PC-3 (cell line): ENCODE results near the gene HMGCS2. TPM values are rescaled to one million over a fixed set of nuclear protein-coding genes. Genes with fewer than 3 reads are reported as not detected.

Experiments
- ATAC-seq: fragments of 200-7000 bp; cut with Tn5 transposase; 2 replicates; pipeline ENCODE4 v1.9.1; 2020; ENCODE audit warnings: mild to moderate bottlenecking, moderate library complexity
- BruUV-seq: library from RNA; stranded (reverse); fragments of 400-500 nt; replicated peaks from 2 replicates; lab custom pipeline; 2021; lab: Mats Ljungman, UMichigan
- CTCF ChIA-PET: fragments of 300-600 bp; sonication (Branson Sonifier 250); formaldehyde crosslinking; loops from one replicate; lab custom pipeline; 2022; ENCODE audit warnings: antibody characterized with exemption; lab: Charles Lee
- POLR2A ChIA-PET: fragments of 300-600 bp; sonication (Branson Sonifier 250); formaldehyde crosslinking; loops from one replicate; lab custom pipeline; 2022; ENCODE audit warnings: antibody characterized with exemption; ENCODE audit not compliant: unreplicated experiment; lab: Charles Lee
- DNase-seq: peaks from one replicate; pipeline ENCODE4 v3.0.0-alpha.2; 2015
- H2AFZ ChIP-seq: fragments of 300-600 bp; sonication (generic); 2 replicates; pipeline ENCODE4 v1.6.0; 2016; ENCODE audit warnings: antibody characterized with exemption, low read length
- H3F3A ChIP-seq: fragments of 300-600 bp; sonication (generic); one replicate; pipeline ENCODE4 v1.6.0; 2017; ENCODE audit warnings: antibody characterized with exemption, low read length, control low read depth, mild to moderate bottlenecking; ENCODE audit not compliant: unreplicated experiment
- H3K27ac ChIP-seq: fragments of 300-600 bp; sonication (generic); 2 replicates; pipeline ENCODE4 v1.5.1; 2016; ENCODE audit warnings: mild to moderate bottlenecking, low read length
- H3K27me3 ChIP-seq: fragments of 300-600 bp; sonication (generic); 2 replicates; pipeline ENCODE4 v1.6.1; 2016; ENCODE audit warnings: low read length, mixed read lengths
- H3K36me3 ChIP-seq: fragments of 300-600 bp; sonication (generic); 2 replicates; pipeline ENCODE4 v1.6.1; 2016; ENCODE audit warnings: low read depth, mixed run types, low read length, mixed read lengths
- H3K4me1 ChIP-seq: fragments of 300-600 bp; sonication (generic); 2 replicates; pipeline ENCODE4 v1.5.1; 2016; ENCODE audit warnings: low read length; ENCODE audit not compliant: insufficient read depth
- H3K4me2 ChIP-seq: fragments of 300-600 bp; sonication (generic); 2 replicates; pipeline ENCODE4 v1.6.0; 2016; ENCODE audit warnings: low read length
- H3K4me3 ChIP-seq: fragments of 300-600 bp; sonication (generic); 2 replicates; pipeline ENCODE4 v1.5.1; 2016; ENCODE audit warnings: mild to moderate bottlenecking, low read length, mixed read lengths
- H3K79me2 ChIP-seq: fragments of 300-600 bp; sonication (generic); 2 replicates; pipeline ENCODE4 v1.6.1; 2017; ENCODE audit warnings: low read length, mixed read lengths
- H3K9ac ChIP-seq: fragments of 300-600 bp; sonication (generic); 2 replicates; pipeline ENCODE4 v1.6.0; 2016; ENCODE audit warnings: mild to moderate bottlenecking, low read length
- H3K9me2 ChIP-seq: fragments of 300-600 bp; sonication (generic); replicated peaks from 2 replicates; pipeline ENCODE4 v1.6.1; 2016; ENCODE audit warnings: mixed run types, low read length, mixed read lengths
- H3K9me3 ChIP-seq: fragments of 300-600 bp; sonication (generic); 2 replicates; pipeline ENCODE4 v1.6.1; 2016; ENCODE audit warnings: low read length, mixed read lengths
- H4K20me1 ChIP-seq: fragments of 300-600 bp; sonication (generic); 2 replicates; pipeline ENCODE4 v1.6.1; 2016; ENCODE audit warnings: low read length, mixed read lengths
- EZH2 ChIP-seq: fragments of 300-600 bp; sonication (generic); IDR thresholded peaks from one replicate; pipeline ENCODE4 v1.6.1; 2017; ENCODE audit warnings: antibody characterized with exemption, mild to moderate bottlenecking, low read length; ENCODE audit not compliant: unreplicated experiment
- EZH2phosphoT487 ChIP-seq: fragments of 300-600 bp; sonication (generic); IDR thresholded peaks from 2 replicates; pipeline ENCODE4 v1.6.1; 2018; ENCODE audit warnings: mild to moderate bottlenecking, antibody characterized with exemption, low read length, borderline replicate concordance
- intact Hi-C: fragments of 100-400 bp; cut with micrococcal nuclease; formaldehyde crosslinking; loops from 2 replicates; pipeline ENCODE4 v1.9.0; 2023
- total RNA-seq: library from RNA; depleted of rRNA; stranded (reverse); fragments of >200 nt; gene quantifications from 2 replicates; pipeline ENCODE4 v1.2.3, GENCODE V29; 2014
- TF ChIP-seq, protein P1 (sequence below): fragments of 300-600 bp; sonication (generic); conservative IDR thresholded peaks from 2 replicates; pipeline ENCODE4 v1.5.1; 2017; ENCODE audit warnings: antibody characterized with exemption, low read depth, mild to moderate bottlenecking, low read length

The HMGCS2 gene
- total RNA-seq, 1 experiment from 2014 or later = not detected

GRCh38 chr1:119794876-119795240, 26.2 kb upstream of the HMGCS2 start:
- ChIA-PET POLR2A (no interaction called here), CTCF (no interaction called here)
- intact Hi-C loops = no loop called here
- Histone ChIP-seq H3K4me3 (no peak overlapping the region), H3F3A (no peaks in the 10 kb centered on the region), H3K4me1 (peaks cover 16% of the 10 kb centered on the region), H2AFZ (no peak overlapping the region), H3K27ac (no peak overlapping the region), H3K36me3 (no peaks in the 10 kb centered on the region), H3K9me3 (no peaks in the 10 kb centered on the region), H3K27me3 (no peaks in the 10 kb centered on the region), H4K20me1 (no peaks in the 10 kb centered on the region), H3K9me2 (no peaks in the 10 kb centered on the region), H3K79me2 (no peaks in the 10 kb centered on the region), H3K4me2 (no peak overlapping the region), H3K9ac (no peak overlapping the region)
- no TSS peak for BruUV-seq
- no peak for ATAC-seq
- DNase-seq = no peak
- TF ChIP-seq, protein P1, sequence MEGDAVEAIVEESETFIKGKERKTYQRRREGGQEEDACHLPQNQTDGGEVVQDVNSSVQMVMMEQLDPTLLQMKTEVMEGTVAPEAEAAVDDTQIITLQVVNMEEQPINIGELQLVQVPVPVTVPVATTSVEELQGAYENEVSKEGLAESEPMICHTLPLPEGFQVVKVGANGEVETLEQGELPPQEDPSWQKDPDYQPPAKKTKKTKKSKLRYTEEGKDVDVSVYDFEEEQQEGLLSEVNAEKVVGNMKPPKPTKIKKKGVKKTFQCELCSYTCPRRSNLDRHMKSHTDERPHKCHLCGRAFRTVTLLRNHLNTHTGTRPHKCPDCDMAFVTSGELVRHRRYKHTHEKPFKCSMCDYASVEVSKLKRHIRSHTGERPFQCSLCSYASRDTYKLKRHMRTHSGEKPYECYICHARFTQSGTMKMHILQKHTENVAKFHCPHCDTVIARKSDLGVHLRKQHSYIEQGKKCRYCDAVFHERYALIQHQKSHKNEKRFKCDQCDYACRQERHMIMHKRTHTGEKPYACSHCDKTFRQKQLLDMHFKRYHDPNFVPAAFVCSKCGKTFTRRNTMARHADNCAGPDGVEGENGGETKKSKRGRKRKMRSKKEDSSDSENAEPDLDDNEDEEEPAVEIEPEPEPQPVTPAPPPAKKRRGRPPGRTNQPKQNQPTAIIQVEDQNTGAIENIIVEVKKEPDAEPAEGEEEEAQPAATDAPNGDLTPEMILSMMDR = no peak

- DNase-seq (no peak), ATAC-seq (no peak)
- intact Hi-C loops = no loop called here
- ChIA-PET CTCF (no interaction called here), POLR2A (no interaction called here)
- H3K9ac ChIP-seq = no peak overlapping the region
- H3K9me2 ChIP-seq = no peaks in the 10 kb centered on the region
- H3K4me2 ChIP-seq = no peak overlapping the region
- no peak overlapping the region for H2AFZ ChIP-seq
- no peaks in the 10 kb centered on the region for H3K79me2 ChIP-seq
- no peaks in the 10 kb centered on the region for H3K27me3 ChIP-seq
- H4K20me1 ChIP-seq = no peaks in the 10 kb centered on the region
- BruUV-seq = no TSS peak
- H3K9me3 ChIP-seq = no peaks in the 10 kb centered on the region
- no peak overlapping the region for H3K4me3 ChIP-seq
- TF ChIP-seq EZH2 (no peak), EZH2phosphoT487 (no peak)
- TF ChIP-seq, protein P1 = no peak
- H3K27ac ChIP-seq = no peak overlapping the region
- no peaks in the 10 kb centered on the region for H3K36me3 ChIP-seq
- peaks cover 16% of the 10 kb centered on the region for H3K4me1 ChIP-seq
- no peaks in the 10 kb centered on the region for H3F3A ChIP-seq
These were observed 25.6 kb upstream of the HMGCS2 start for GRCh38 chr1:119794230-119794875.

GRCh38 chr1:119791377-119791776, 22.7 kb upstream of the HMGCS2 start:
- no peaks in the 10 kb centered on the region for H3K27me3 ChIP-seq
- ATAC-seq (no peak), DNase-seq (peak; percentile 27)
- H2AFZ ChIP-seq = peak overlapping the region; percentile 39; the same call in 1 of the 2 replicates
- TF ChIP-seq EZH2 = no peak
- no peak overlapping the region for H3K4me2 ChIP-seq
- no peak overlapping the region for H3K27ac ChIP-seq
- BruUV-seq = no TSS peak
- H3K9me2 ChIP-seq = no peaks in the 10 kb centered on the region
- no peak overlapping the region for H3K9ac ChIP-seq
- ChIA-PET CTCF (no interaction called here), POLR2A (interaction anchor here (0.7 kb wide), 1 partner anchor 126 kb away, joined by 5 read pairs; no protein-coding TSS in a partner anchor)
- H3K9me3 ChIP-seq = no peaks in the 10 kb centered on the region
- no peaks in the 10 kb centered on the region for H4K20me1 ChIP-seq
- no peaks in the 10 kb centered on the region for H3K79me2 ChIP-seq
- H3K36me3 ChIP-seq = no peaks in the 10 kb centered on the region
- intact Hi-C loops = no loop called here
- H3K4me1 ChIP-seq = peaks cover 44% of the 10 kb centered on the region
- no peaks in the 10 kb centered on the region for H3F3A ChIP-seq
- no peak overlapping the region for H3K4me3 ChIP-seq
